ENCODE measurements around the gene IDI2. TPM values are rescaled to one million over a fixed set of nuclear protein-coding genes. Genes with fewer than 3 reads are reported as not detected.

IDI2 gene
- total RNA-seq, 2 donors from 2014 or later: not detected

DNA sequence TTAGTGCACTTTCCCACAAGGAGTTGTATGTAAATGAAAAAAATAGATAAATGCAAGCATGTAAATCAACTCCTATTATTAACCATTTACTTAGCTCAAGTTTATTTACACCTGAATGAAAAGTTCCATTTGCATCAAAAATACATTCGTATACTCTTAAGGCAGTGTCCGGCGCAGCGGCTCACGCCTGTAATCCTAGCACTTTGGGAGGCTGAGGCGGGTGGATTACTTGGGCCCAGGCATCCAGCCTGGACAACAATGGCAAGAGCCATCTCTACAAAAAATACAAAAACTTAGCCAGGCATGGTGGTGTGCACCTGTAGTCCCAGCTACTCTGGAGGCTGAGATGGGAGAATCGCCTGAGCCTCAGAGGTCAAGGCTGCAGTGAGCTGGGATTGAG lies 4.2 kb upstream of the IDI2 start:
- no peaks in the 10 kb centered on the region for H3K9me3 ChIP-seq
- intact Hi-C loops (cut with DNase I): no loop called here
- H3K36me3 ChIP-seq: no peaks in the 10 kb centered on the region
- H3K9ac ChIP-seq (ENCODE audit: low read depth in 2 of 2, low read length in 2 of 2): no peak overlapping the region
- TF ChIP-seq, protein P1, sequence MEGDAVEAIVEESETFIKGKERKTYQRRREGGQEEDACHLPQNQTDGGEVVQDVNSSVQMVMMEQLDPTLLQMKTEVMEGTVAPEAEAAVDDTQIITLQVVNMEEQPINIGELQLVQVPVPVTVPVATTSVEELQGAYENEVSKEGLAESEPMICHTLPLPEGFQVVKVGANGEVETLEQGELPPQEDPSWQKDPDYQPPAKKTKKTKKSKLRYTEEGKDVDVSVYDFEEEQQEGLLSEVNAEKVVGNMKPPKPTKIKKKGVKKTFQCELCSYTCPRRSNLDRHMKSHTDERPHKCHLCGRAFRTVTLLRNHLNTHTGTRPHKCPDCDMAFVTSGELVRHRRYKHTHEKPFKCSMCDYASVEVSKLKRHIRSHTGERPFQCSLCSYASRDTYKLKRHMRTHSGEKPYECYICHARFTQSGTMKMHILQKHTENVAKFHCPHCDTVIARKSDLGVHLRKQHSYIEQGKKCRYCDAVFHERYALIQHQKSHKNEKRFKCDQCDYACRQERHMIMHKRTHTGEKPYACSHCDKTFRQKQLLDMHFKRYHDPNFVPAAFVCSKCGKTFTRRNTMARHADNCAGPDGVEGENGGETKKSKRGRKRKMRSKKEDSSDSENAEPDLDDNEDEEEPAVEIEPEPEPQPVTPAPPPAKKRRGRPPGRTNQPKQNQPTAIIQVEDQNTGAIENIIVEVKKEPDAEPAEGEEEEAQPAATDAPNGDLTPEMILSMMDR (IDR thresholded peaks at IDR 0.05): no peak
- H3K27ac ChIP-seq: no peak overlapping the region
- H3K27me3 ChIP-seq: no peaks in the 10 kb centered on the region
- no peaks in the 10 kb centered on the region for H3K4me1 ChIP-seq
- no peak overlapping the region for H3K4me3 ChIP-seq
- no peak for DNase-seq

DNA sequence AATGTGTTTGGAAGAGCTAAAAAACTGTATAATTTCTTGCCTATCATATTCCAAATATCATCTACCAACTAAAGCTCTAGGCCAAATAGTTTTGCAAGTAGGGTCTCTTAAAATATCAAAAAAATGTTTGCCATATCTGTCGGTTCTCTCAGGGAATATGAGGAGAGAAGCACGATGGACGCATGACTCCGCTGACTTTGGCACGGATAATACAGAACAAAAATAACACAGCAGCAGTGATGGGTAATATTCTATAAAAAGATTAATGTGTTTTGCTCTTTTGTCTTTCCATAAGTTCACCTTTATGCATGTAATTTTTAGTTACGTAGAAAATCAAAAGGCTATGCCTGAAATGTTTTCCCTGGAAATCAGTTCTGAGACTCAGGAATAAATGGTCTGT lies 919 bp upstream of the IDI2 start:
- H3K9me3 ChIP-seq: no peaks in the 10 kb centered on the region
- no peak for DNase-seq
- intact Hi-C loops (cut with DNase I): no loop called here
- no peaks in the 10 kb centered on the region for H3K36me3 ChIP-seq
- no peak overlapping the region for H3K4me3 ChIP-seq
- no peak overlapping the region for H3K9ac ChIP-seq (ENCODE audit: low read depth in 2 of 2, low read length in 2 of 2)
- no peak overlapping the region for H3K27ac ChIP-seq
- H3K4me1 ChIP-seq: no peaks in the 10 kb centered on the region
- no peaks in the 10 kb centered on the region for H3K27me3 ChIP-seq
- TF ChIP-seq, protein P1 (IDR thresholded peaks at IDR 0.05): no peak

- Histone ChIP-seq H3K4me3 (no peak overlapping the region), H3K4me1 (no peaks in the 10 kb centered on the region), H3K27ac (no peak overlapping the region), H3K9ac (ENCODE audit: low read depth in 2 of 2, low read length in 2 of 2) (no peak overlapping the region), H3K36me3 (no peaks in the 10 kb centered on the region), H3K9me3 (no peaks in the 10 kb centered on the region), H3K27me3 (no peaks in the 10 kb centered on the region)
- no peak for DNase-seq
- intact Hi-C loops (cut with DNase I): no loop called here
- TF ChIP-seq, protein P1 (IDR thresholded peaks at IDR 0.05): no peak
These were observed 1.6 kb downstream of the IDI2 start for GRCh38 chr10:1024103-1024502.

DNA sequence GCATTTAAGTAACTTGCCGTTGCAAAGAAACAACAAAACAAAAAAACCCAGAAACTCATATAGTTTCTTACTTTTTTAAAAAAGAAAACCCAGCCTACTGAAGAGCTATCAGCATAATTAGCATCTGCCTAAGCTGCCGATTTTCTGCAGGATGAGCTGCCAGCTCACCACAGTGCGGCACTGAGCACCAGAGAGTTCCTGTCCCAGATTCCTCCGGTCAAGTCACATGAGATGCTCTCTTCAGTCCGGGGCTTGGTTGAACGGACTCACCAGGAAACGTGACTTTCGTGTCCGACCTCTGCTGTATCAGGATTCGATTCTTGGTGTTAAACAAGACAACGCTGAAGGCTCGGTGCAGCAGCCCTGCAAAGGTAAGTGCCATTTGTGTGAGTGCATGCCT lies 3.2 kb downstream of the IDI2 start:
- H3K4me3 ChIP-seq: no peak overlapping the region
- no peaks in the 10 kb centered on the region for H3K27me3 ChIP-seq
- H3K4me1 ChIP-seq: no peaks in the 10 kb centered on the region
- H3K27ac ChIP-seq: no peak overlapping the region
- H3K36me3 ChIP-seq: peaks cover 5% of the 10 kb centered on the region
- intact Hi-C loops (cut with DNase I): no loop called here
- TF ChIP-seq, protein P1 (IDR thresholded peaks at IDR 0.05): no peak
- no peak overlapping the region for H3K9ac ChIP-seq (ENCODE audit: low read depth in 2 of 2, low read length in 2 of 2)
- DNase-seq: no peak
- H3K9me3 ChIP-seq: no peaks in the 10 kb centered on the region

DNA sequence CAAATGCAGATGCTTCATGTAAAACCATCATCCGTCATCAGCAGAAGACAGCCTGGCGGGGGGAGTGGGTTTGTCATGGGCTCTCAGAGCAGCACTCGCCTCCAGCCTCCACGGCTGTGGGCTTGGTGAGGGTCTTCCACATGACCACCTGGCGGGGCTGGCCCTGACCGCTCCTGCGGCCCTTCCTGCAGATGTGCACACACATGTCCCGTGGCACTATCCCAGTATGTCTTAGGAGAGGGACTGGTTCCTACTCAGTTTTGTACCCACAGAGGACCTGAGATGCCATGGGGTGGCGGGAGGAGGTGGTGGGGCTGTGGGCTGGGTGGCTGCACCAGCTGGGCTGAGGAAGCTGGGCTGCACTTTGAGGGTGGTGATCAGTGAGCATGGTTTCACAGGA lies 4.7 kb downstream of the IDI2 start:
- TF ChIP-seq, protein P1 (IDR thresholded peaks at IDR 0.05): no peak
- H3K27ac ChIP-seq: no peak overlapping the region
- no peaks in the 10 kb centered on the region for H3K4me1 ChIP-seq
- no peak overlapping the region for H3K9ac ChIP-seq (ENCODE audit: low read depth in 2 of 2, low read length in 2 of 2)
- H3K9me3 ChIP-seq: no peaks in the 10 kb centered on the region
- intact Hi-C loops (cut with DNase I): no loop called here
- no peak for DNase-seq
- peaks cover 11% of the 10 kb centered on the region for H3K36me3 ChIP-seq
- no peak overlapping the region for H3K4me3 ChIP-seq
- H3K27me3 ChIP-seq: no peaks in the 10 kb centered on the region

- DNase-seq: no peak
- Histone ChIP-seq H3K36me3 (peaks cover 12% of the 10 kb centered on the region), H3K4me3 (no peak overlapping the region), H3K27ac (no peak overlapping the region), H3K9me3 (no peaks in the 10 kb centered on the region), H3K4me1 (no peaks in the 10 kb centered on the region), H3K9ac (ENCODE audit: low read depth in 2 of 2, low read length in 2 of 2) (no peak overlapping the region), H3K27me3 (no peaks in the 10 kb centered on the region)
- intact Hi-C loops (cut with DNase I): no loop called here
- TF ChIP-seq, protein P1 (IDR thresholded peaks at IDR 0.05): no peak
These were observed 5.2 kb downstream of the IDI2 start for GRCh38 chr10:1020460-1020859.

Data from colonic mucosa (tissue), 4 donors.